ENCODE results near the gene NRARP. TPM values are rescaled to one million over a fixed set of nuclear protein-coding genes. Genes with fewer than 3 reads are reported as not detected.

The NRARP gene
- total RNA-seq, 1 experiment from 2014 or later: 51.5 TPM

DNA sequence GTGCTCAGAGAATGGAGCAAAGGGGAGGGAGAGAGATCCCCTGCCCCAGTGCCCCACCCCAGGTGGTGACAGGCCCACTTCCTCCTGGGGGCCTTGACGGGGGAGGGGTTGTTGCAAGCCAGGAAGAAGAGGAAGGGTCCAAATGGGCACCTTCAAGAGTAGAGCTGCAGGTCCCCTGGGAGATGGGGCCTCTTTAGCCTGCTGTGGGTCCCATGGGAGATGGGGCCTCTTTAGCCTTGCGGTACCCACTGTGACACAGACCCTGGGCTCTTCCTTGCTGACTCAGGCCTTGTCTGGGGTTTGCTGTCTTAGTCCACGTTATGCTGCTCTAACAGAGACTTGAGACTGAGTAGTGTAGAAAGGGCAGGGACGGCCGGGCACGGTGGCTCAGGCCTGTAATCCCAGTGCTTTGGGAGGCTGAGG lies 34.1 kb downstream of the NRARP start (continued):
- TF ChIP-seq AFF4 (CRISPR knock-in tag; IDR thresholded peaks at IDR 0.05; ENCODE audit: borderline replicate concordance): no peak
- TF ChIP-seq, protein P1, sequence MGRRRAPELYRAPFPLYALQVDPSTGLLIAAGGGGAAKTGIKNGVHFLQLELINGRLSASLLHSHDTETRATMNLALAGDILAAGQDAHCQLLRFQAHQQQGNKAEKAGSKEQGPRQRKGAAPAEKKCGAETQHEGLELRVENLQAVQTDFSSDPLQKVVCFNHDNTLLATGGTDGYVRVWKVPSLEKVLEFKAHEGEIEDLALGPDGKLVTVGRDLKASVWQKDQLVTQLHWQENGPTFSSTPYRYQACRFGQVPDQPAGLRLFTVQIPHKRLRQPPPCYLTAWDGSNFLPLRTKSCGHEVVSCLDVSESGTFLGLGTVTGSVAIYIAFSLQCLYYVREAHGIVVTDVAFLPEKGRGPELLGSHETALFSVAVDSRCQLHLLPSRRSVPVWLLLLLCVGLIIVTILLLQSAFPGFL (CRISPR knock-in tag; IDR thresholded peaks at IDR 0.05; ENCODE audit: borderline replicate concordance): no peak
- TF ChIP-seq, protein P2, sequence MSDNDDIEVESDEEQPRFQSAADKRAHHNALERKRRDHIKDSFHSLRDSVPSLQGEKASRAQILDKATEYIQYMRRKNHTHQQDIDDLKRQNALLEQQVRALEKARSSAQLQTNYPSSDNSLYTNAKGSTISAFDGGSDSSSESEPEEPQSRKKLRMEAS (CRISPR knock-in tag; IDR thresholded peaks at IDR 0.05): no peak
- no peak for TF ChIP-seq ELF4 (CRISPR knock-in tag; IDR thresholded peaks at IDR 0.05; ENCODE audit: low read depth)
- TF ChIP-seq ZNF317 (CRISPR knock-in tag; IDR thresholded peaks at IDR 0.05; ENCODE audit: borderline replicate concordance, low read depth): no peak
- TF ChIP-seq E2F1 (CRISPR knock-in tag; IDR thresholded peaks at IDR 0.05): no peak
- TF ChIP-seq, protein P3, sequence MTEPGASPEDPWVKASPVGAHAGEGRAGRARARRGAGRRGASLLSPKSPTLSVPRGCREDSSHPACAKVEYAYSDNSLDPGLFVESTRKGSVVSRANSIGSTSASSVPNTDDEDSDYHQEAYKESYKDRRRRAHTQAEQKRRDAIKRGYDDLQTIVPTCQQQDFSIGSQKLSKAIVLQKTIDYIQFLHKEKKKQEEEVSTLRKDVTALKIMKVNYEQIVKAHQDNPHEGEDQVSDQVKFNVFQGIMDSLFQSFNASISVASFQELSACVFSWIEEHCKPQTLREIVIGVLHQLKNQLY (CRISPR knock-in tag; IDR thresholded peaks at IDR 0.05): no peak
- TF ChIP-seq USF1 (CRISPR knock-in tag; IDR thresholded peaks at IDR 0.05): no peak

- DNase-seq (ENCODE audit: low spot score) (no peak), ATAC-seq (no peak)
- Mint-ChIP-seq H3K27ac (no peak overlapping the region), H3K27me3 (ENCODE audit: low read depth) (no peaks in the 10 kb centered on the region), H3K4me3 (no peak overlapping the region), H3K36me3 (peaks cover 20% of the 10 kb centered on the region), H3K4me1 (peaks cover under 1% of the 10 kb centered on the region; the same call in 1 of the 2 replicates), H3K9me3 (no peaks in the 10 kb centered on the region)
- ChIA-PET CTCF (no interaction called here), POLR2A (interaction anchor here (0.8 kb wide), 1 partner anchor 29 kb away, joined by 3 read pairs; no protein-coding TSS in a partner anchor)
- TF ChIP-seq E2F1 (CRISPR knock-in tag; IDR thresholded peaks at IDR 0.05): no peak
- no peak for TF ChIP-seq AR (CRISPR knock-in tag; IDR thresholded peaks at IDR 0.05)
- TF ChIP-seq, protein P2 (CRISPR knock-in tag; IDR thresholded peaks at IDR 0.05): no peak
- no peak for TF ChIP-seq E2F4 (CRISPR knock-in tag; IDR thresholded peaks at IDR 0.05; ENCODE audit: borderline replicate concordance, low read depth)
- TF ChIP-seq OVOL2 (CRISPR knock-in tag; IDR thresholded peaks at IDR 0.05; ENCODE audit: borderline replicate concordance): no peak
- no peak for TF ChIP-seq FOXJ3 (CRISPR knock-in tag; IDR thresholded peaks at IDR 0.05; ENCODE audit: borderline replicate concordance)
- TF ChIP-seq, protein P4, sequence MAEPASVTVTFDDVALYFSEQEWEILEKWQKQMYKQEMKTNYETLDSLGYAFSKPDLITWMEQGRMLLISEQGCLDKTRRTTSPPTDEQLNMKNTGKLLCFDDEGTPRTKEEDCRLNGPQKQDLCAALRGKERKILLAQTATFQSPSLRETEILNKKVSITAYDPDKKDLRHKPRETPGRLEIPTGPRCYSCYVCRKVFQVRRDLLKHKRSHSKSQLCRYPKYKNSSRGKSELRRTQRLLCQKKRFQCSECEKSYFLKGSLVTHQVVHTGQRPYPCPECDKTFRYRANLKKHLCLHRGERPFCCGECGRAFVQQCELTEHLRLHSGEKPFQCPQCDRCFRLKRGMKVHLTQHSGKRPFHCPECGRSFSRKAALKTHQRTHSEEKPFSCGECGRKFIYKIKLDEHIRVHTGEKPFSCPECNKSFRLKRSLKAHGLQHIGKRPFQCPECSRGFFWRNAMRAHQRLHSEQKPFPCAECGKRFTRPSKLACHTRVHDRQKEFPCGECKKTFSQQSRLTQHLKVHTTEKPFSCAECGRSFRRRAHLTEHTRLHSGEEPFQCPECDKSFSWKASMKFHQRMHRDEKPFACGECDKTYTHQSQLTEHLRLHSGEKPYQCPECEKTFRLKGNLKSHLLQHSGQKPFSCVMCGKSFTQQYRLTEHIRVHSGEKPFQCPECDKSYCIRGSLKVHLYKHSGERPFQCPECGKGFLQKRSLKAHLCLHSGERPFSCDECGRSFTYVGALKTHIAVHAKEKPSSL (CRISPR knock-in tag; conservative IDR thresholded peaks at IDR 0.05): no peak
- TF ChIP-seq ZNF671 (CRISPR knock-in tag; IDR thresholded peaks at IDR 0.05): no peak
These were observed 35.3 kb downstream of the NRARP start for GRCh38 chr9:137266585-137267453.

All from WTC11 (cell line).